GM18907 (cell line): ENCODE results near the gene OPRL1.

Experiments used
- ATAC-seq: cut with Tn5 transposase; IDR thresholded peaks from one replicate; pipeline ENCODE4 v1.9.1; 2021; ENCODE audit warnings: mild to moderate bottlenecking, moderate library complexity; ENCODE audit not compliant: unreplicated experiment

OPRL1 gene

GRCh38 chr20:64042054-64042781 lies 37.7 kb upstream of the OPRL1 start:
- no peak for ATAC-seq

GRCh38 chr20:64043768-64044167 lies 36.1 kb upstream of the OPRL1 start:
- ATAC-seq, result no peak

- ATAC-seq, result no peak
Observed at GRCh38 chr20:64044484-64045247, 35.2 kb upstream of the OPRL1 start.

DNA sequence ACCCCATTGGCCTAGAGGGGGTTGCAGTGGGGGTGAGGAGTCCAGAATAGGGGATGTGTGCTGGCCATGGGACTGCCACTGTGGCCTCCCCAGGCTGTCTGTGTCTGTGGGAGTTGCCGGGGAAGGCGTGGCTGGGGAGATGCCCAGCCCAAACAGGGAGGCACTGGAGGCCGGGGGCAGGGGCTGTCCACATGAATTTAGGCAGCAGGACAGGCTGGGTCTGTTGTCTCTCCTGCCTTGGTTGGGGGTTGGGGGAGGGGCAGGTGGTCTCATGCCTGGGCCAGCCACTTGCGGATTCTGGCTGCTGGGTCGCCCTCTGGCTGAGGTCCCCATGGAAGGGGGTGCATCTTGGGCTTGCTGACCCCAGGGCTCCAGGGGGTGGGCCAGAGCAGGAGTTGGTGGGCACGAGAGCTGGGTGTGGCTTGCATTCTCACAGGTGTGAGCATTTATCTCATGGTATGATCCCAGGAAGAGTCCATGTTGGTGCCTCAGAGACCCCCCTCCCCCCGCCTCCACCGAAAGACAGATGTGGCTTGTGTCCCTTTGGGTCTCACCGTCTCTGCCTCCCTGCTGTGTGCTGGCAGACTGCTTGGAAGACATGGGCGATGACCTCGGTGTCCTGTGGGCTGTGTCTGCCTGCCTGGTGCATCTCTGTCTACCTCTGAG lies 34.4 kb upstream of the OPRL1 start:
- ATAC-seq, result no peak

- no peak for ATAC-seq
Observed at GRCh38 chr20:64047046-64047389, 32.9 kb upstream of the OPRL1 start.

DNA sequence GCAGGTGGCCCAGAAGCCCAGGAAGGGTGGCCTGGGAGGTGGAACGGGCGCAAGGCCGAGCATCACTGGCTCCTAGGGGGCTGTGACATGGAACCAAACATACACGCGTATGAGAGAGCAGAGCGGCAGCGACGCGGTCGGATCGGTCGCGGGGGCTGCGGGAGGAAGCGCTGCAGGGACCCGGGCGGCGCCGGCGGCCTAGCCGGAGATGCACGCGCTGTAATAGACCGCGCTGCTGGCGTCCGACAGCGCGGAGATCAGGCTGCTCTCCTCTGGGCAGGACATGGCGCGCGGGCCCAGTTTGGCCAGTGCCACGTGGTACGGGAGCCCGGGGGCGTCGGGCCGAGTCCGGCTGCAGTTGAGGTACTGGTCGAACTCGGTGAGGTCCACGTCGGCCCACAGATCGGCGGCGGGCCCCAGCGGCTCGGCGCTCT lies 31.9 kb upstream of the OPRL1 start:
- ATAC-seq, result no peak

DNA sequence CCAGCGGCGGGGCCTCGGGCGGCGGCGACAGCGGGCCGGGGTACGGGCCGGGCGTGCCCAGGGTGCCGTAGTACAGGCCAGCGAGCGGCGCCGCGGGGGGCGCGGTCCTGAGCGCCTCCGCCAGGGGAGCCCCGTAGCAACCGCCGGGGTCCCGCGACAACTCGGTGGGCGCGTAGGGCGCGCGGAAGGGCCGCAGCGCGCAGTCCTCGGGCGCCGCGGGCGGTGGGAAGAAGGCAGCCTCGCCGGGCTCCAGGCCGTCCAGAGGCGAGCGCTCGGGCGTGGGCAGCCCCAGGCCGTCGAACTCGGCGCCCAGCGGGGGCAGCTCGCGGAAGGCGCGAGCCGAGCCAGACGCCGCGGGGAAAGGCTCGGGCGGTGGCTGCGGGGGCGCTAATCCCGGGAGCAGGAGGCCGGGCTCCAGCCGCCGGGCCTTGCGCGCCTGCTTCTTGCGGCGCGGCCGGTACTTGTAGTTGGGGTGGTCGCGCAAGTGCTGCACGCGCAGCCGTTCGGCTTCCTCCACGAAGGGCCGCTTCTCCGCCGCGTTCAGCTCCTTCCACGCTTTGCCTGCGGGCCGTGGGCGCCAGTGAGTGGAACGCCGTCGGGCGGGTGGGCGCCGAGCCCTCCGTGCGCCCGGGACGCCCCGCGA lies 31.4 kb upstream of the OPRL1 start:
- ATAC-seq, result no peak

- ATAC-seq, result no peak
Observed at GRCh38 chr20:64049060-64049877, 30.6 kb upstream of the OPRL1 start, which contains the start of gene SOX18. Gene SOX18, minus strand, starts transcription at chr20:64049639. Its CDS starts 123 bp downstream, at chr20:64049516.

DNA sequence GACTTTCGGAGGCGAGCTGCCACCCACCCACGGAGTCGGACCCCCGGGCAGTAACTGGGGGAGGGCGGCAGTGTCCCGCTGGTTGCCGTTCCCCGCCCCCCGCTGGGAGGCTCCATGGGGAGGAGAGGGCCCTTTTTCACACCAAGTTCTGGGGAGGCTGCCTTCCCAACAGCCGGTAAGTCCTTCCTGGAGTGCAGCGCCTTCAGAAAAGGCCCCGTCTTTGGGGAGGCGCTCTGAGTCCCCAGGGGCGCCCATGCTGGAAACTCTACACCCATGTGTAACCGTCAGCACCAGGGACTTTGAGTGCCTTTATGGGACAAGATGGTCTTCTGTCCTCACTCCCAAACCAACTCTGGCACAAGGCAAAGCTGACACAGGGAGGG lies 30.0 kb upstream of the OPRL1 start:
- no peak for ATAC-seq

- no peak for ATAC-seq
Observed at GRCh38 chr20:64050261-64051032, 29.4 kb upstream of the OPRL1 start.

DNA sequence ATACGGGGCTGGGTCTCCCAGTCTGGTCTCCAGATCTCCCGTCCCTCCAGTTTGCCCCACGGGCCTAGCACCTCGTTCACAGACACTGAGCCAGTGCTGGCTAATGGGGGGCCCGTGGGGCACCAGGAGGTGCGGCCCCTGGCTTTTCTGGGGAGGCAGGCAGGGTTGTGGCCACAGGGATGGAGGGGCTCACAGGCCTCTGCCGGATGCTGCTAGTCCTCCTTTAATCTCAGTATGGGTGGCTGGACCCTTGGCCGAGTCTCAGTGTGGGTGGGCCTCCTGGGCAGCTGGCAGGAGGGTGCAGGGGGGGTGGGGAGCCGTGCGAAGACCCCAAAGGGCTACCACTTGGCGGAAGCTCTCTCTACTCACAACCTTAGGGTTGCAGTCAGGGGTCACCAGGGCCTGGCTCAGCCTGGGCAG lies 28.8 kb upstream of the OPRL1 start:
- ATAC-seq, result no peak

GRCh38 chr20:64051561-64052325 lies 28.1 kb upstream of the OPRL1 start:
- ATAC-seq, result no peak

- ATAC-seq, result no peak
Observed at GRCh38 chr20:64052326-64052722, 27.6 kb upstream of the OPRL1 start.

GRCh38 chr20:64052987-64053840 lies 26.7 kb upstream of the OPRL1 start:
- ATAC-seq, result no peak

DNA sequence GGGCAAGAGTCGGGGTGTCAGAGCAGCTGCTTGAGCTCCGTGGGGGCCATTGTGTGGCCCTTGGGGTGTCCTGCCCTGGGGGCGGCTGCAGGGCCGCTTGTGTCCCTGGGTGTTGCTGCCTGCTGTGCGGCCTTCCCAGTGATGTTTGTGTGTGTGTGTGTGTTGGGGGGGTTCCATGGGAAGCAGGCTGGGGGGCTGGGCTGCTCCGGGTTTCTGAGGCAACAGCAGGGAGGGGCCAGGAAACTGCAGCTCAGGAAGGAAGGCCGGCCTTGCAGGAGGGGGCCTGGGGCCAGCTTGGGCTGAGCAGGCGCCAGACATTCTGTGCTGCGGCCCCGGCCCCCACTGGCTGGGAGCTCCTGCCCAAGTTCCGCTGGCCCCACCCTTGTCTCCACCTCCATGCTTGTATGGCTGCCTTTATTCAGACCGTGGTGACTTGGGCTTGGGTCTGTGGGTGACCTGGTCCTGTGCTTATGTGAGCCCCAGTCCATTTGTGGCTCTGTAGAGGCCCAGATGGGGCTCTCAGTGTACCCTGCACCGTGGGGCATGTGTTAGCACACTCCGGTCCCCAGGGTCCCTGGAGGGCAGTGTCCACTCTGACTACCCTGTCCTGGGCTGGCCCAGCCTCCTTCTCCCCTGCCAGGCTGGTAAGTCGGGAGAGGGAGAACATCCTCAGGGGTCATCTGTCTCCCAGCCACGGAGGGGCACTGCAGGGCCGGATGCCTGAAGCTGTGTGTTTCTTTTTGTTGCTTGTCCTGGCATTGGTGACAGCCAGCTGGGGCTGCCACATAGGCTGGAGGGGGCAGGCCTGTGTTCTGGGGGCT lies 25.8 kb upstream of the OPRL1 start:
- ATAC-seq, result no peak

DNA sequence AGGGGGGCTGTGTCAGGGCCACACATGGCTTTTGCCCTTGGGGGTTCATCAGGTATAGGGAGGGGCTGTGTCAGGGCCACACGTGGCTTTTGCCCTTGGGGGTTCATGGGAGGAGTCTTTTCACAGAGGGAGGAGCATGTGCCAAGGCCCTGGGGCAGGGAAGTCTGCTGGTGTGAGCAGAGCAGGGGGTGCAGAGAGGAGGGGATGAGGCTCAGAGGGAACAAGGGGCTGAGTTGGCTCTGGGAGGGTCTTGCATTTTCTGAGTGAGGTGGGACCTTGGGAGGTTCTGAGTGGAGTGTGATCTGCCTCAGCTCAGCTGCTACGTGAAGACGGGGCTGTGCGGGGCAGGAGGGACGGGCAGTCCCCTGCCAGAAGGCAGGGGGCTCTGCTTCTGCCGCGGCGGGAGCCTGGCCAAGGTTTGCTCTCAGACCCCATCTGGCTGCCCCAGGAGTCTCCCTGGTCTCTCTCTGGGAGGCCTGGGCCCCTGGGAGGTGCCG lies 24.4 kb upstream of the OPRL1 start:
- ATAC-seq, result no peak
